ENCODE data around the gene KCNT2. TPM values are rescaled to one million over a fixed set of nuclear protein-coding genes. Genes with fewer than 3 reads are reported as not detected.

KCNT2 gene
- total RNA-seq, 1 experiment from 2014 or later: not detected

GRCh38 chr1:196501760-196502428 lies 106.3 kb downstream of the KCNT2 start:
- Histone ChIP-seq H3K4me1 (ENCODE audit: low read length) (no peaks in the 10 kb centered on the region), H2AFZ (ENCODE audit: low read length) (no peak overlapping the region), H3K9me2 (replicated peaks; ENCODE audit: insufficient read depth, low read length) (no peaks in the 10 kb centered on the region), H3K4me3 (ENCODE audit: low read length) (no peak overlapping the region), H3K9ac (ENCODE audit: low read length) (no peak overlapping the region), H3K9me3 (ENCODE audit: low read length) (no peaks in the 10 kb centered on the region; the same call in 1 of the 2 replicates), H3K27ac (ENCODE audit: low read length) (no peak overlapping the region), H3K4me2 (ENCODE audit: low read depth, low read length, poor library complexity, severe bottlenecking) (no peak overlapping the region), H4K20me1 (ENCODE audit: insufficient read depth, low read depth, low read length) (no peaks in the 10 kb centered on the region), H3K36me3 (ENCODE audit: insufficient read depth, low read length) (no peaks in the 10 kb centered on the region), H3K79me2 (ENCODE audit: low read length) (no peaks in the 10 kb centered on the region), H3K27me3 (ENCODE audit: low read length) (no peaks in the 10 kb centered on the region)
- DNase-seq: no peak

GRCh38 chr1:196497817-196498216 lies 110.4 kb downstream of the KCNT2 start:
- Histone ChIP-seq H3K4me2 (ENCODE audit: low read depth, low read length, poor library complexity, severe bottlenecking) (no peak overlapping the region), H4K20me1 (ENCODE audit: insufficient read depth, low read depth, low read length) (no peaks in the 10 kb centered on the region), H3K4me3 (ENCODE audit: low read length) (no peak overlapping the region)

GRCh38 chr1:196494766-196495165 lies 113.5 kb downstream of the KCNT2 start:
- no peak overlapping the region for H3K4me3 ChIP-seq (ENCODE audit: low read length)
- H4K20me1 ChIP-seq (ENCODE audit: insufficient read depth, low read depth, low read length): no peaks in the 10 kb centered on the region
- H3K4me1 ChIP-seq (ENCODE audit: low read length): no peaks in the 10 kb centered on the region
- no peaks in the 10 kb centered on the region for H3K36me3 ChIP-seq (ENCODE audit: insufficient read depth, low read length)
- H2AFZ ChIP-seq (ENCODE audit: low read length): no peak overlapping the region
- no peak for DNase-seq
- no peak overlapping the region for H3K4me2 ChIP-seq (ENCODE audit: low read depth, low read length, poor library complexity, severe bottlenecking)
- H3K27me3 ChIP-seq (ENCODE audit: low read length): no peaks in the 10 kb centered on the region
- H3K27ac ChIP-seq (ENCODE audit: low read length): no peak overlapping the region
- no peaks in the 10 kb centered on the region for H3K79me2 ChIP-seq (ENCODE audit: low read length)
- H3K9me3 ChIP-seq (ENCODE audit: low read length): peaks cover 2% of the 10 kb centered on the region; the same call in 1 of the 2 replicates
- no peaks in the 10 kb centered on the region for H3K9me2 ChIP-seq (replicated peaks; ENCODE audit: insufficient read depth, low read length)
- H3K9ac ChIP-seq (ENCODE audit: low read length): no peak overlapping the region

More at GRCh38 chr1:196497817-196498216, 110.4 kb downstream of the KCNT2 start:
- Histone ChIP-seq H3K27me3 (ENCODE audit: low read length) (no peaks in the 10 kb centered on the region), H3K9ac (ENCODE audit: low read length) (no peak overlapping the region), H3K9me3 (ENCODE audit: low read length) (peaks cover under 1% of the 10 kb centered on the region; the same call in 1 of the 2 replicates), H2AFZ (ENCODE audit: low read length) (no peak overlapping the region), H3K27ac (ENCODE audit: low read length) (no peak overlapping the region), H3K79me2 (ENCODE audit: low read length) (no peaks in the 10 kb centered on the region), H3K4me1 (ENCODE audit: low read length) (no peaks in the 10 kb centered on the region), H3K36me3 (ENCODE audit: insufficient read depth, low read length) (no peaks in the 10 kb centered on the region), H3K9me2 (replicated peaks; ENCODE audit: insufficient read depth, low read length) (no peaks in the 10 kb centered on the region)
- DNase-seq: no peak

GRCh38 chr1:196493881-196494280 lies 114.4 kb downstream of the KCNT2 start:
- Histone ChIP-seq H3K79me2 (ENCODE audit: low read length) (no peaks in the 10 kb centered on the region), H3K27me3 (ENCODE audit: low read length) (no peaks in the 10 kb centered on the region), H3K27ac (ENCODE audit: low read length) (no peak overlapping the region), H3K4me2 (ENCODE audit: low read depth, low read length, poor library complexity, severe bottlenecking) (no peak overlapping the region), H4K20me1 (ENCODE audit: insufficient read depth, low read depth, low read length) (no peaks in the 10 kb centered on the region), H3K4me1 (ENCODE audit: low read length) (no peaks in the 10 kb centered on the region), H3K9me2 (replicated peaks; ENCODE audit: insufficient read depth, low read length) (no peaks in the 10 kb centered on the region), H3K36me3 (ENCODE audit: insufficient read depth, low read length) (no peaks in the 10 kb centered on the region), H3K9ac (ENCODE audit: low read length) (no peak overlapping the region), H2AFZ (ENCODE audit: low read length) (no peak overlapping the region), H3K9me3 (ENCODE audit: low read length) (0 out of 2 replicates have a peak, but pooled peaks cover 2% of the 10 kb centered on the region), H3K4me3 (ENCODE audit: low read length) (no peak overlapping the region)
- DNase-seq: no peak

- Histone ChIP-seq H3K27me3 (ENCODE audit: low read length) (no peaks in the 10 kb centered on the region), H3K4me2 (ENCODE audit: low read depth, low read length, poor library complexity, severe bottlenecking) (no peak overlapping the region), H3K4me3 (ENCODE audit: low read length) (no peak overlapping the region), H3K27ac (ENCODE audit: low read length) (no peak overlapping the region), H3K9me3 (ENCODE audit: low read length) (0 out of 2 replicates have a peak, but pooled peaks cover 2% of the 10 kb centered on the region), H3K9ac (ENCODE audit: low read length) (no peak overlapping the region), H4K20me1 (ENCODE audit: insufficient read depth, low read depth, low read length) (no peaks in the 10 kb centered on the region), H3K4me1 (ENCODE audit: low read length) (no peaks in the 10 kb centered on the region), H2AFZ (ENCODE audit: low read length) (no peak overlapping the region), H3K9me2 (replicated peaks; ENCODE audit: insufficient read depth, low read length) (no peaks in the 10 kb centered on the region), H3K79me2 (ENCODE audit: low read length) (no peaks in the 10 kb centered on the region), H3K36me3 (ENCODE audit: insufficient read depth, low read length) (no peaks in the 10 kb centered on the region)
- no peak for DNase-seq
Observed at GRCh38 chr1:196488579-196488978, 119.7 kb downstream of the KCNT2 start.

GRCh38 chr1:196486346-196486745 lies 121.9 kb downstream of the KCNT2 start:
- no peaks in the 10 kb centered on the region for H3K79me2 ChIP-seq (ENCODE audit: low read length)
- no peaks in the 10 kb centered on the region for H4K20me1 ChIP-seq (ENCODE audit: insufficient read depth, low read depth, low read length)
- DNase-seq: no peak
- H3K4me3 ChIP-seq (ENCODE audit: low read length): no peak overlapping the region
- no peak overlapping the region for H3K27ac ChIP-seq (ENCODE audit: low read length)
- no peak overlapping the region for H2AFZ ChIP-seq (ENCODE audit: low read length)
- H3K36me3 ChIP-seq (ENCODE audit: insufficient read depth, low read length): no peaks in the 10 kb centered on the region
- H3K27me3 ChIP-seq (ENCODE audit: low read length): no peaks in the 10 kb centered on the region
- no peaks in the 10 kb centered on the region for H3K4me1 ChIP-seq (ENCODE audit: low read length)
- H3K9me3 ChIP-seq (ENCODE audit: low read length): no peaks in the 10 kb centered on the region
- H3K4me2 ChIP-seq (ENCODE audit: low read depth, low read length, poor library complexity, severe bottlenecking): no peak overlapping the region
- H3K9me2 ChIP-seq (replicated peaks; ENCODE audit: insufficient read depth, low read length): no peaks in the 10 kb centered on the region
- no peak overlapping the region for H3K9ac ChIP-seq (ENCODE audit: low read length)

- no peaks in the 10 kb centered on the region for H3K4me1 ChIP-seq (ENCODE audit: low read length)
- H3K79me2 ChIP-seq (ENCODE audit: low read length): no peaks in the 10 kb centered on the region
- H3K27ac ChIP-seq (ENCODE audit: low read length): no peak overlapping the region
- no peaks in the 10 kb centered on the region for H3K36me3 ChIP-seq (ENCODE audit: insufficient read depth, low read length)
- H4K20me1 ChIP-seq (ENCODE audit: insufficient read depth, low read depth, low read length): no peaks in the 10 kb centered on the region
- H2AFZ ChIP-seq (ENCODE audit: low read length): no peak overlapping the region
- H3K27me3 ChIP-seq (ENCODE audit: low read length): no peaks in the 10 kb centered on the region
- no peak overlapping the region for H3K9ac ChIP-seq (ENCODE audit: low read length)
- H3K9me2 ChIP-seq (replicated peaks; ENCODE audit: insufficient read depth, low read length): no peaks in the 10 kb centered on the region
- peaks cover 3% of the 10 kb centered on the region; the same call in 1 of the 2 replicates for H3K9me3 ChIP-seq (ENCODE audit: low read length)
- H3K4me2 ChIP-seq (ENCODE audit: low read depth, low read length, poor library complexity, severe bottlenecking): no peak overlapping the region
- no peak for DNase-seq
- H3K4me3 ChIP-seq (ENCODE audit: low read length): no peak overlapping the region
Observed at GRCh38 chr1:196481616-196482015, 126.6 kb downstream of the KCNT2 start.

- Histone ChIP-seq H3K27ac (ENCODE audit: low read length) (no peak overlapping the region), H3K27me3 (ENCODE audit: low read length) (no peaks in the 10 kb centered on the region), H3K79me2 (ENCODE audit: low read length) (no peaks in the 10 kb centered on the region), H3K9me3 (ENCODE audit: low read length) (peaks cover 3% of the 10 kb centered on the region; the same call in 1 of the 2 replicates), H3K36me3 (ENCODE audit: insufficient read depth, low read length) (no peaks in the 10 kb centered on the region), H3K4me1 (ENCODE audit: low read length) (no peaks in the 10 kb centered on the region), H3K4me2 (ENCODE audit: low read depth, low read length, poor library complexity, severe bottlenecking) (no peak overlapping the region), H3K9me2 (replicated peaks; ENCODE audit: insufficient read depth, low read length) (no peaks in the 10 kb centered on the region), H3K9ac (ENCODE audit: low read length) (no peak overlapping the region), H4K20me1 (ENCODE audit: insufficient read depth, low read depth, low read length) (no peaks in the 10 kb centered on the region), H3K4me3 (ENCODE audit: low read length) (no peak overlapping the region), H2AFZ (ENCODE audit: low read length) (no peak overlapping the region)
- no peak for DNase-seq
Observed at GRCh38 chr1:196477262-196477661, 131.0 kb downstream of the KCNT2 start.

Measured in Karpas-422 (cell line).